ENCODE measurements around the gene RRP7A.

DNA sequence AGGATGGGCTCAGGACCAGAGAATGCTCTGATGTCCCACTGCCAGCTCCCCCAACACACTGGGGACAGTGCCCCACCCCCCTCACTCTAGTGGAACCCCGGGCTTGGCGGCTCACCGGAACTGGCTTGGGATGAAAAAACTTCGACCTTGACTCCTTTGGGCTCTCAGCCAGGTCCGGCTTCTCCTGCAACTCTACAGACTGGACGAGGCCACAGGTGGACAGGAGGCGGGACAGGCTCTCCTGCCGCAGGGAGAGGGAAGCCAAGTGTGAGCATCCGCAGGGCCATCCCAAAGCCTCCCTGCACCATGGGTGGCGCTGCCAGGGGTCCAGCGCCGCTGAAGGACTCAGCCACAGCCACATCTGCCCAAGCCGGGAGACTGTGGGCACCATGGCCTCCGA is 3.7 kb downstream of the RRP7A start:
- TF ChIP-seq, protein P1, sequence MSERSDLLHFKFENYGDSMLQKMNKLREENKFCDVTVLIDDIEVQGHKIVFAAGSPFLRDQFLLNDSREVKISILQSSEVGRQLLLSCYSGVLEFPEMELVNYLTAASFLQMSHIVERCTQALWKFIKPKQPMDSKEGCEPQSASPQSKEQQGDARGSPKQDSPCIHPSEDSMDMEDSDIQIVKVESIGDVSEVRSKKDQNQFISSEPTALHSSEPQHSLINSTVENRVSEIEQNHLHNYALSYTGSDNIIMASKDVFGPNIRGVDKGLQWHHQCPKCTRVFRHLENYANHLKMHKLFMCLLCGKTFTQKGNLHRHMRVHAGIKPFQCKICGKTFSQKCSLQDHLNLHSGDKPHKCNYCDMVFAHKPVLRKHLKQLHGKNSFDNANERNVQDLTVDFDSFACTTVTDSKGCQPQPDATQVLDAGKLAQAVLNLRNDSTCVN (CRISPR knock-in tag; IDR thresholded peaks at IDR 0.05; ENCODE audit: borderline replicate concordance): no peak
- TF ChIP-seq HNRNPUL1 (IDR thresholded peaks at IDR 0.05; ENCODE audit: low read depth, low read length) (no peak), TAF1 (CRISPR knock-in tag; IDR thresholded peaks at IDR 0.05) (no peak)
